ENCODE results near the gene LEKR1.

Gene LEKR1

GRCh38 chr3:156826144-156826895, at the start of gene LEKR1:
Gene LEKR1 (plus strand): TSS chr3:156826353. CDS start chr3:156829330, 2,977 bp downstream.
- peak; percentile 85 to 87 for DNase-seq
- TF ChIP-seq POLR2A (IDR thresholded peaks at IDR 0.05; ENCODE audit: low read length), result peak; percentile 96
- TF ChIP-seq GATA1 (IDR thresholded peaks at IDR 0.05; ENCODE audit: low read depth, low read length), result no peak

- DNase-seq, result no peak
- TF ChIP-seq POLR2A (IDR thresholded peaks at IDR 0.05; ENCODE audit: low read length) (no peak), GATA1 (IDR thresholded peaks at IDR 0.05; ENCODE audit: low read depth, low read length) (no peak)
Observed at GRCh38 chr3:156776871-156777270, 49.3 kb upstream of the LEKR1 start.

- TF ChIP-seq POLR2A (IDR thresholded peaks at IDR 0.05; ENCODE audit: low read length), result no peak
- no peak for TF ChIP-seq GATA1 (IDR thresholded peaks at IDR 0.05; ENCODE audit: low read depth, low read length)
- peak; percentile 58 to 65 for DNase-seq
Observed at GRCh38 chr3:156781310-156782230, 44.6 kb upstream of the LEKR1 start.

- DNase-seq, result no peak
- no peak for TF ChIP-seq GATA1 (IDR thresholded peaks at IDR 0.05; ENCODE audit: low read depth, low read length)
- TF ChIP-seq POLR2A (IDR thresholded peaks at IDR 0.05; ENCODE audit: low read length), result peak; percentile 6
Observed at GRCh38 chr3:156782319-156782718, 43.8 kb upstream of the LEKR1 start.

- no peak for DNase-seq
- TF ChIP-seq GATA1 (IDR thresholded peaks at IDR 0.05; ENCODE audit: low read depth, low read length), result no peak
Observed at GRCh38 chr3:156782921-156783320, 43.2 kb upstream of the LEKR1 start.

- TF ChIP-seq POLR2A (IDR thresholded peaks at IDR 0.05; ENCODE audit: low read length) (no peak), GATA1 (IDR thresholded peaks at IDR 0.05; ENCODE audit: low read depth, low read length) (no peak)
- peak in 1 of 2 experiments; percentile 10 for DNase-seq
Observed at GRCh38 chr3:156787001-156787400, 39.2 kb upstream of the LEKR1 start.

- DNase-seq, result peak; percentile 14 to 27
- TF ChIP-seq GATA1 (IDR thresholded peaks at IDR 0.05; ENCODE audit: low read depth, low read length), result no peak
- TF ChIP-seq POLR2A (IDR thresholded peaks at IDR 0.05; ENCODE audit: low read length), result no peak
Observed at GRCh38 chr3:156787926-156788663, 38.1 kb upstream of the LEKR1 start.

- no peak for TF ChIP-seq GATA1 (IDR thresholded peaks at IDR 0.05; ENCODE audit: low read depth, low read length)
- no peak for TF ChIP-seq POLR2A (IDR thresholded peaks at IDR 0.05; ENCODE audit: low read length)
Observed at GRCh38 chr3:156788846-156789245, 37.3 kb upstream of the LEKR1 start.

GRCh38 chr3:156790156-156790555, 36.0 kb upstream of the LEKR1 start:
- DNase-seq, result no peak
- TF ChIP-seq POLR2A (IDR thresholded peaks at IDR 0.05; ENCODE audit: low read length), result no peak
- no peak for TF ChIP-seq GATA1 (IDR thresholded peaks at IDR 0.05; ENCODE audit: low read depth, low read length)

More at GRCh38 chr3:156788846-156789245, 37.3 kb upstream of the LEKR1 start:
- DNase-seq, result peak in 1 of 2 experiments; percentile 25

GRCh38 chr3:156792114-156792513, 34.0 kb upstream of the LEKR1 start:
- no peak for DNase-seq
- no peak for TF ChIP-seq POLR2A (IDR thresholded peaks at IDR 0.05; ENCODE audit: low read length)
- no peak for TF ChIP-seq GATA1 (IDR thresholded peaks at IDR 0.05; ENCODE audit: low read depth, low read length)

GRCh38 chr3:156792536-156792935, 33.6 kb upstream of the LEKR1 start:
- no peak for TF ChIP-seq POLR2A (IDR thresholded peaks at IDR 0.05; ENCODE audit: low read length)
- TF ChIP-seq GATA1 (IDR thresholded peaks at IDR 0.05; ENCODE audit: low read depth, low read length), result no peak
- DNase-seq, result no peak

GRCh38 chr3:156792945-156793344, 33.2 kb upstream of the LEKR1 start:
- DNase-seq, result no peak
- no peak for TF ChIP-seq GATA1 (IDR thresholded peaks at IDR 0.05; ENCODE audit: low read depth, low read length)

GRCh38 chr3:156793400-156793799, 32.8 kb upstream of the LEKR1 start:
- DNase-seq, result no peak

GRCh38 chr3:156793851-156794250, 32.3 kb upstream of the LEKR1 start:
- TF ChIP-seq GATA1 (IDR thresholded peaks at IDR 0.05; ENCODE audit: low read depth, low read length), result no peak
- TF ChIP-seq POLR2A (IDR thresholded peaks at IDR 0.05; ENCODE audit: low read length), result no peak
- no peak for DNase-seq

More at GRCh38 chr3:156793400-156793799, 32.8 kb upstream of the LEKR1 start:
- TF ChIP-seq POLR2A (IDR thresholded peaks at IDR 0.05; ENCODE audit: low read length) (no peak), GATA1 (IDR thresholded peaks at IDR 0.05; ENCODE audit: low read depth, low read length) (no peak)

Data from erythroblast (primary cell).